Ishikawa (cell line): ENCODE results near the gene SENP1.

Experiments
- CEBPB ChIP-seq: IDR thresholded peaks from 2 replicates; pipeline ENCODE4 v1.6.1; 2012
- CREB1 ChIP-seq: IDR thresholded peaks from 2 replicates; pipeline ENCODE4 v1.6.1; 2012; ENCODE audit warnings: low read depth
- EGR1 ChIP-seq: IDR thresholded peaks from 2 replicates; pipeline ENCODE4 v1.6.1; 2012
- EP300 ChIP-seq: IDR thresholded peaks from 2 replicates; pipeline ENCODE4 v1.6.1; 2012; ENCODE audit warnings: borderline replicate concordance
- FOXM1 ChIP-seq: IDR thresholded peaks from 2 replicates; pipeline ENCODE4 v1.6.1; 2012; ENCODE audit warnings: low read depth, borderline replicate concordance
- NFIC ChIP-seq: IDR thresholded peaks from 2 replicates; pipeline ENCODE4 v1.6.1; 2012
- RAD21 ChIP-seq: IDR thresholded peaks from 2 replicates; pipeline ENCODE4 v1.6.1; 2012; ENCODE audit warnings: low read depth
- TAF1 ChIP-seq: IDR thresholded peaks from 2 replicates; pipeline ENCODE4 v1.6.1; 2012; ENCODE audit warnings: low read depth, mild to moderate bottlenecking
- TCF12 ChIP-seq: IDR thresholded peaks from 2 replicates; pipeline ENCODE4 v1.6.1; 2012; ENCODE audit warnings: low read depth
- TEAD4 ChIP-seq: IDR thresholded peaks from 2 replicates; pipeline ENCODE4 v1.6.1; 2012
- YY1 ChIP-seq: IDR thresholded peaks from 2 replicates; pipeline ENCODE4 v1.6.1; 2012; ENCODE audit warnings: low read depth
- ZBTB7A ChIP-seq: IDR thresholded peaks from 2 replicates; pipeline ENCODE4 v1.6.1; 2012; ENCODE audit warnings: low read depth
- TF ChIP-seq, protein P1 (sequence below): IDR thresholded peaks from 2 replicates; pipeline ENCODE4 v1.6.1; 2012
- TF ChIP-seq, protein P2 (sequence below): IDR thresholded peaks from 2 replicates; pipeline ENCODE4 v1.6.1; 2012; ENCODE audit warnings: low read depth, mild to moderate bottlenecking
- TF ChIP-seq, protein P3 (sequence below): IDR thresholded peaks from 2 replicates; pipeline ENCODE4 v1.6.1; 2012

The SENP1 gene

DNA sequence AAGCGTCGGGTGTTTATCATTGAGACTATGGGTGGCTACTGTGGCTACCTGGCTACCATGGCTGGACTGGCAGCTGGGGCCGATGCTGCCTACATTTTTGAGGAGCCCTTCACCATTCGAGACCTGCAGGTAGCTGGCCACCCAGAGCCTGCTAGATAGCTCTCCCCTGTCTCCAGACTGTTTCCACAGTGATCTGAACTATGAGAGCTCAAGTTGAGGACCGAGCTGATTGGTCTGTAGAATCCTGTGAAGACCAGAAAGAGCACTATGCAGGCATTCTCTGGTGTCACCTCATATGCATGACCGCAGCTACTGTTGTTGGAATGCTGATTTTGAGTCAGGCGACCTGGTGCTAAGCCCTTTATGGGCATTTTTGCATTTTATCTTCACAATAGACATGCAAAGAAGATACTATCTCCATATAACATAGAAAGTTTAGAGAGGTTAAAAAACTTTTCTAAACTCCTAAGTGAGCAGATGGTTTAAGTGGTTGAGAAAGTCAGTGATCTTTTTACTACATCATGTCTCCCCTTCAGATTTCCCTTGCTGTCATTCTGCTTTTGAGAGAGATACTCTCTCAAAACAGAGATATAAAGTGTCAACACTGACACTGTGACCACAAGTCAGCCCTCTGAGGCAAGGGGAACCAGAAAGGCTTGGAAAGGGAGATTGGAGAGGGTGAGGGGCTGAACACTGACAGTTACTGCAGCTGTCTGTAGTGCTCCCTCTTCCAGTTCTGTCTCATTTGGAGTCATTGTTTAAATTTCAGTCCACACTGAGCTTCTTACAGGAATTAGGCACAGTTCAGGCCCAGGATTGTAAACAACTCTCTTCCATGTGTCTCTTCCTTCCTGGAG, 37.2 kb upstream of the SENP1 start:
- no peak for TF ChIP-seq TAF1
- no peak for TF ChIP-seq YY1

DNA sequence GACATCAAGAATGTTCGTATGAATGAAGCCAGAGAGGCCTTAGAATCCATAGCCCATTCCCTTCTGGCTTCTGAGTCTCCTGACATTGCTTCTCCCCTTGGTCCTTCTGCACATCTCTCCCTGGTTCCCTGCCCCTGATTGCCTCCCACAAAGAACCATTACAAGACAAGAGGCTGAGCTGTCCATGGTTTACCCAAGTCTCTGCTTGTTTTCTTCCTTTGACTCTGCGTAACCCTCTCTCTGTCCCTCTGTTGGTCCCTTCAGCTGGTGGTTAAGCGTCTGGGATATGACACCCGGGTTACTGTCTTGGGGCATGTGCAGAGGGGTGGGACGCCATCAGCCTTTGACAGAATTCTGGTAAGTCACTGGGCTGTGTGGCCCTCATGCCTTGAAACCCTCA, 29.1 kb upstream of the SENP1 start:
- TF ChIP-seq ZBTB7A = no peak
- TF ChIP-seq, protein P1, sequence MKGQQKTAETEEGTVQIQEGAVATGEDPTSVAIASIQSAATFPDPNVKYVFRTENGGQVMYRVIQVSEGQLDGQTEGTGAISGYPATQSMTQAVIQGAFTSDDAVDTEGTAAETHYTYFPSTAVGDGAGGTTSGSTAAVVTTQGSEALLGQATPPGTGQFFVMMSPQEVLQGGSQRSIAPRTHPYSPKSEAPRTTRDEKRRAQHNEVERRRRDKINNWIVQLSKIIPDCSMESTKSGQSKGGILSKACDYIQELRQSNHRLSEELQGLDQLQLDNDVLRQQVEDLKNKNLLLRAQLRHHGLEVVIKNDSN = no peak
- no peak for TF ChIP-seq CREB1
- no peak for TF ChIP-seq NFIC
- TF ChIP-seq CEBPB = no peak
- no peak for TF ChIP-seq FOXM1
- TF ChIP-seq TCF12 = no peak
- no peak for TF ChIP-seq TAF1
- no peak for TF ChIP-seq TEAD4
- TF ChIP-seq, protein P2, sequence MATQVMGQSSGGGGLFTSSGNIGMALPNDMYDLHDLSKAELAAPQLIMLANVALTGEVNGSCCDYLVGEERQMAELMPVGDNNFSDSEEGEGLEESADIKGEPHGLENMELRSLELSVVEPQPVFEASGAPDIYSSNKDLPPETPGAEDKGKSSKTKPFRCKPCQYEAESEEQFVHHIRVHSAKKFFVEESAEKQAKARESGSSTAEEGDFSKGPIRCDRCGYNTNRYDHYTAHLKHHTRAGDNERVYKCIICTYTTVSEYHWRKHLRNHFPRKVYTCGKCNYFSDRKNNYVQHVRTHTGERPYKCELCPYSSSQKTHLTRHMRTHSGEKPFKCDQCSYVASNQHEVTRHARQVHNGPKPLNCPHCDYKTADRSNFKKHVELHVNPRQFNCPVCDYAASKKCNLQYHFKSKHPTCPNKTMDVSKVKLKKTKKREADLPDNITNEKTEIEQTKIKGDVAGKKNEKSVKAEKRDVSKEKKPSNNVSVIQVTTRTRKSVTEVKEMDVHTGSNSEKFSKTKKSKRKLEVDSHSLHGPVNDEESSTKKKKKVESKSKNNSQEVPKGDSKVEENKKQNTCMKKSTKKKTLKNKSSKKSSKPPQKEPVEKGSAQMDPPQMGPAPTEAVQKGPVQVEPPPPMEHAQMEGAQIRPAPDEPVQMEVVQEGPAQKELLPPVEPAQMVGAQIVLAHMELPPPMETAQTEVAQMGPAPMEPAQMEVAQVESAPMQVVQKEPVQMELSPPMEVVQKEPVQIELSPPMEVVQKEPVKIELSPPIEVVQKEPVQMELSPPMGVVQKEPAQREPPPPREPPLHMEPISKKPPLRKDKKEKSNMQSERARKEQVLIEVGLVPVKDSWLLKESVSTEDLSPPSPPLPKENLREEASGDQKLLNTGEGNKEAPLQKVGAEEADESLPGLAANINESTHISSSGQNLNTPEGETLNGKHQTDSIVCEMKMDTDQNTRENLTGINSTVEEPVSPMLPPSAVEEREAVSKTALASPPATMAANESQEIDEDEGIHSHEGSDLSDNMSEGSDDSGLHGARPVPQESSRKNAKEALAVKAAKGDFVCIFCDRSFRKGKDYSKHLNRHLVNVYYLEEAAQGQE = no peak
- TF ChIP-seq EGR1 = no peak
- TF ChIP-seq, protein P3, sequence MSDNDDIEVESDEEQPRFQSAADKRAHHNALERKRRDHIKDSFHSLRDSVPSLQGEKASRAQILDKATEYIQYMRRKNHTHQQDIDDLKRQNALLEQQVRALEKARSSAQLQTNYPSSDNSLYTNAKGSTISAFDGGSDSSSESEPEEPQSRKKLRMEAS = no peak

DNA sequence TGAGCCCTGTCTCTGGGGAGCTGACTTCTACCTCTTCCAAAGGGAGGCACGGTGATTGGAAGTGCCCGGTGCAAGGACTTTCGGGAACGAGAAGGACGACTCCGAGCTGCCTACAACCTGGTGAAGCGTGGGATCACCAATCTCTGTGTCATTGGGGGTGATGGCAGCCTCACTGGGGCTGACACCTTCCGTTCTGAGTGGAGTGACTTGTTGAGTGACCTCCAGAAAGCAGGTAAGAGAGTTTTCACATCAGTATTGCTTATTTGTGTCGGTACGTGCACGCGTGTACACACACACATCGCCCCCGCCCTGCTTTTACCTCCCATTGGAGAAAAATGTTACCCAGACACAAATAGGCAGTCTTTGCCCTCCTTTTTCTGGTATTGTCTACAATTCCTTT, 26.9 kb upstream of the SENP1 start:
- TF ChIP-seq NFIC = no peak
- TF ChIP-seq, protein P3 = no peak

DNA sequence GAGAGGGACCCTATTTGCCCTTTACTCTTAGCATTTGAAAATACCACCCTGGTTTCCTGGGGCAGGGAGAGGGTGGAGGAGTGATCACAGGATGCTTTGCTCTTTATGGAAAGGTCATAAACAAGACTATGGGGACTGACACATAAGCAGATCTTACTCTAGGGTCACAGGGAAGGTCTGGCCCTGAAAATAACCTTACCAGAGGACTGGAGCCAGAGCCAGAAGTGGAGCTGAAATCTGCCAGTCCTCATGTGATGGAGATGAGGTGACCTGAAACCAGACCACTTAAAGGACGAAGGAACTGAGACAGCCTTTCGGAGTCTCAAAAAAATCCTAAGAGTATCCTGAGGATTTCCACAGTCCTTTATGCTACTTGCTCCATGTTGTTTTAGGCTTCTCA, 25.6 kb upstream of the SENP1 start:
- TF ChIP-seq EP300 (no peak), TAF1 (no peak), NFIC (no peak), TEAD4 (no peak), YY1 (no peak), FOXM1 (no peak), EGR1 (no peak), CREB1 (no peak), CEBPB (no peak), RAD21 (no peak)
- TF ChIP-seq, protein P3 = no peak
- TF ChIP-seq, protein P1 = no peak
- TF ChIP-seq, protein P2 = no peak

DNA sequence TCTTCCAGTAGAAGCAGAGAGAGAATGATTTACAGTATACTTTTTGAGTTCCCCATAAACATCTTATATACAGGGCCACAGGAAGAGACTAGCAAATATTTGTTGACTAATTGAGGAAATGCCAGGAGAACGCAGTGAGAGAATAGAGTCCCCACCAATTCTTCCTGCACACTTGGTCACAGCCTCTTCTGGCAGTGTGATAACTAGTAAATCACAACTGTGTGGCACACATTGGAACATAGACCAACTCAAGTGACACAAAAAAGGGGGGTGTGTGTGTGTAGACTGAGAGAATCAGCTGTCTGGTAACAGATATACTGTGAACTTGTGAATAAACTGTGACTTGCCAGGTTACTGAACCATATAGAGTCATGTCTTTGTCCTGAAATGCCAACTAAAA, 23.5 kb upstream of the SENP1 start:
- TF ChIP-seq, protein P3 = no peak
- TF ChIP-seq TEAD4 = no peak
- no peak for TF ChIP-seq YY1
- TF ChIP-seq, protein P1 = no peak
- no peak for TF ChIP-seq NFIC
- no peak for TF ChIP-seq FOXM1

DNA sequence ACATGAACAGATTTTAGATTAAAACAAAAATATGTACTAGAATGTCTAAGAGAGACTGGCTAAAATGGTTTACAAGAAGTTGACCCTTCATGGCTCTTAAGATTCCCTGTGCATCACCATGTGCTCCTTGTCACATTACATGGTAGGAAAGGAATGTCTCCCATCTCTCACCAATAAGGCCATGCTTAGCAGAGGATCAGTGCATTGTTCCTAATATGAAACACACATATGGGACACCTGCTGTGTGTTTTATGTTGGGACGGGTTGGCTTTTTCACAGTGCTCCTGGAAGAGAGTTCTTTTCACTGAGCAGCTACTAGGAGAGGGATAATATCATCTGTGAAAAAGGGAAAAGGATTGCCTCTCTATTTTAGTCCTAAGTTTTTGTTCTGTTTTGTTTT, 22.9 kb upstream of the SENP1 start:
- TF ChIP-seq, protein P2 = no peak
- no peak for TF ChIP-seq FOXM1
- TF ChIP-seq, protein P1 = no peak
- TF ChIP-seq CREB1 = no peak
- no peak for TF ChIP-seq ZBTB7A
- TF ChIP-seq NFIC = no peak
- TF ChIP-seq YY1 = no peak
